HG02840 (cell line): ENCODE data around the gene HELB.

ENCODE experiments used
- ATAC-seq: cut with Tn5 transposase; IDR thresholded peaks from one replicate; pipeline ENCODE4 v1.9.1; 2021; ENCODE audit warnings: mild to moderate bottlenecking, moderate library complexity, moderate number of reproducible peaks; ENCODE audit not compliant: unreplicated experiment, low FRiP score

The HELB gene

DNA sequence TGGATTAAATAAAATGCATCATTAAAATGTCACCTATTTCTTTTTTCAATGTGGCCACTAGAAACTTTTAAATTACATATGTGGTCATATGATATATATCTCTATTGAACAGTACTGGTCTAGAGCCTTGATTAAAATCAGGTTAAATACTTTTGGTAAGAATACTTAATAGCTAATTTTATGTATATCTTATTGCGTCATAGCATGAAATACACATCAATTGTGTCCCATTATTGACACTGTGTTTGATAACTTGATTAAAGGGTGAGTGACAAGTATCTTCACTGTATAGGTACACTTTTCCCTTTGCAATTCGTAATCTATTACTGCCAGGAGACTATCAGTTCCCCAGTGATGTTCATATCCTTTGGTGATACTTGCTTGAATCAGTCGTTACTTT is 4.4 kb upstream of the HELB start:
- ATAC-seq: no peak

DNA sequence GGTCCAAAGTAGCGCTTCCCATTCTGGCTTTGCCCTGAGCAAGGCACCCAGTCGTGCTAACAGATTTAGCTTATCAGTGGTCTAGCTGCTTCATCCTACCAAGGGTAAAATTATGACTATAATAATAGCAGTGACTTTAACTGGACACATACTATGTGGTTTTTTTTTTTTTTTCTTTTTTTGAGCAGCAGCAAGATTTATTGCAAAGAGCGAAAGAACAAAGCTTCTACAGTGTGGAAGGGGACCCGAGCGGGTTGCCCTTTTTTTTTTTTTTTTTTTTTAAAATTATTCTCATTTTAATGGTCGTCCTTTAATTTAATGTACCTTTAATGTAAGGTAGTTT is 505 bp downstream of the HELB start:
- no peak for ATAC-seq

DNA sequence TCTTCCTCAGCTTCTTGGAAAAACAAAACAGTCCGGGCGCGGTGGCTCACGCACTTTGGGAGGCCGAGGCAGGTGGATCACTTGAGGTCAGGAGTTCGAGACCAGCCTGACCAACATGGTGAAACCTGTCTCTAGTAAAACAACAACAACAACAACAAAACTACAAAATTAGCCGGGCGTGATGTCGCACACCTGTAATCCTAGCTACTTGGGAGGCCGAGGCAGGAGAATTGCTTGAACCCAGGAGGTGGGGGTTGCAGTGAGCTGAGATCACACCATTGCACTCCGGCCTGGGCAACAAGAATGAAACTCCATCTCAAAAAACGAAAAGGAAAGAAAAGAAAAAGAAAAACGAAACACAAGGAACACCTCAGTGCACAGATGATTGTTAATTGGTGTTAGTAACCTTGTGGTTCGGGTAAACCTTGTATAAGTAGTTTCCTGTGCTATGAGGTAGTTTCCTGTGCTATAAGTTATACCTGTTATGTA is 1.1 kb downstream of the HELB start:
- ATAC-seq: peak; percentile 40

DNA sequence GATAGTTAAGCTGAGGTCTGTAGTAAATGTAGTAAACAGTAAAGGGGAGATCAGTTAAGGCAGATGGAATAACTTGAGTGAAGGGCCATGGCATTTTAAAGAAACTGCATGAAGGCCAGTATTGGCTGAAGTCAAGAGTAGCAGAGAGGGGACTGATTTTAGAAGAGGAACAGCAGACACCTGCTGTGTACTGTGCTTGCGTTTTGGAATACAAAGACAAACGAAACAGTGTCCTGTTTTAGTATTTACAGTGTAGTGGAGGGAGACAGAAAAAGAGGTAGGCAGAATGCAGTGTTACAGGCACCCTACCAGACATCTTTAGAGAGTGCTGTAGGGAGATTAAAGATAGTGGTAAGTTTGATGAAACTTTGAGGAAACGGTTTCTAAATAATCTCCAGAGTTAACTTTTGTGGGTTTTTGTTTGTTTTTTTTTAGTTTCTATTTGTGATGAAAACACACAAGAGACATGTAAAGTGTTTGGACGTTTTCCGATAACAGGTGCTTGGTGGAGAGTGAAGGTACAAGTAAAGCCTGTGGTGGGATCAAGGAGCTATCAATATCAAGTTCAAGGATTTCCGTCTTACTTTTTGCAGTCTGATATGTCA is 2.1 kb downstream of the HELB start:
- no peak for ATAC-seq

DNA sequence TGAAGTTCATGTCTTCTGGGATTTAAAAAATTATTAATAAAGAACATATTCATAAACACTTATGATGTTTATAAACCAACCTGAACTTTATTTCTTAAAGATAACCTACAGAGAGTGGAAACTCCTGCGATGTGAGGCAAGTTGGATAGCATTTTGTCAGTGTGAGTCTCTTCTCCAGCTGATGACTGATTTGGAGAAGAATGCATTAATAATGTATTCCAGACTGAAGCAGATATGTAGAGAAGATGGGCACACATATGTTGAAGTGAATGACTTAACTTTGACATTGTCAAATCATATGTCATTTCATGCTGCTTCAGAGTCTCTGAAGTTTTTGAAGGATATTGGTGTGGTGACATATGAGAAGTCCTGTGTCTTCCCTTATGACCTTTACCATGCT is 7.3 kb downstream of the HELB start:
- ATAC-seq: no peak

DNA sequence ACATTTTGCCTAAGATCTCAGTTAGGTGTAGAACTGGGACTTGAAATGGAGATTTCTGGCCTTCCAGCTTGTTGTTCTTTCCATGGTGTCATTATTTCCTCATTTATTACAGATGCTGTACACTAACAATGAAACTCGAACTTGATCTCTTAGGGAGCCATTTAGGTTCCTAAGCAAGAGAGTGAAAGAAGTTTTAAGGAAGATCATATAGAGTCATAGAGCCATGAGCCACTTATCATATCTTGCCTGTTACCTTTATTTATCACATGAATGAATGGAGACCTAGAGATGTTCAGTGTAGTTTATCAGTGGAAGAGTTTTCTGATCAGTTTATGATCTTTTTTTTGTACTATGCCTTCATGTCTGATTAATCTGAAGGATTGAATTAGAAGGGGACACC is 9.9 kb downstream of the HELB start:
- ATAC-seq: no peak

DNA sequence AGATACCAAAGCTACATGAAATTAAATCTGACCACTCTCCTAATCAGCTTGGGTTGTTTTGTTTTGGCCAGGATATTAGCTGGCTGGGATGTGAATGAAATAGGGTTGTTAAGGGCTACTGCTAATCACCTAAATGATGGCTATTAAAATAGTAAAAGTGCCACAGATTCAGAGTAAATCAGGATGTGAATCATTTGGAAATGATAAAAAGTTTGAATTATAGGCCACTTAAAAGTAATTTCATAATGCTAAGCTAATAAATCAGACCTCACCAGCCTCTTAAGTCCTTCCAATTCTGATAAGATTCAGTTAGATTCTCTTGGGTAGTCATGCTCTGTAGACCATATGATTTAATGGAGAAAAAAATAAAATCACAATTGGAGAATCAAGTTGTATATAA is 12.0 kb downstream of the HELB start:
- ATAC-seq: no peak

DNA sequence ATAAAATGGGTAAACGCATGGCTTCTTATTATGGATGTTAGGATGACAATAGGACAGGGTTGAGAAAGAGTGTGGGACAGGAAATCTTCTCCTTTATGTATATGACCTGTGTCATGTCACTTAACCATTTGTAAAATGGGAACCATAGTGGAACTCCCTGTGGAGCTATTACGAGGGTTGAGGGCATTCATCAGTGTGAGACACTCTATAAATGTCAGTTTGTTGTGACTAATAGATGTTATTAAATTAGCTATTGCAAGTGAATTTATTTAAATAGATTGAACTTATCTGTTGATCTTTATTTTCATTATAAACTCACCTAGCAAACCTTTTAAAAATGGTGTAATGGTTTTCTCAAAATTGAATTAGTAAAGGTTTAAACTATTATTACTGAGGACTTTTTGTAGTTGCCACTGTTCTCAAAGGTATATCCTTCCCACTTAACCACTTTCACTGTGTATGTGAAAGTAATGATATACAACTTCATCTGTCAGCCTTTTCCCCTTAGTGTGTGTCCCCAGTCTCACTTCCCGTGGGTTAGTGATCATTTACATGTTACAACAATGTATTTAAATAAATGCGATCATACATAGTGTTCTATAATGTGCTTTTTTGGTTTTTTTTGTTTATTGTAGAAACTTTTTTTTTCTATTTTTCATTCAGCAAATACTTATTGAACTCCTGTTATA is 17.1 kb downstream of the HELB start:
- ATAC-seq: no peak

DNA sequence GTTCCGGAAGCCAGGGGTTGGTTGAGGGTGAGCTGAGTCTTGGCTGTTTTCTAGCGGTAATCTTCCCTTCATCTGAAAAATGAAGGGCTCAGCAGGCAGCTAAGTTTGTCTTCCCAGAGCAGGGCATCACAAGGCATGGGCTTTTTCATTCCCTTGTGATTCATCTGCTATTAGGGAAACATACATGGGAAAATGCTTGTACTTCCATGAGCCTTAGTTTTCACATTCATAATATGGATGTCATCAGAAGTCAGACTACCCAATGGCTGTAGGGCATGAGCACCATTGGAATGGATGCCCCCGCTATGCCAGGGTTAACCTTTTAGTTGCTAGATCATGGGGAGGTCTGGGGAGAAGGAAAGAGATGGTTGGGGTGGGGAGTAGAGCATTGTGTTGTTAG is 18.7 kb downstream of the HELB start:
- ATAC-seq: no peak

DNA sequence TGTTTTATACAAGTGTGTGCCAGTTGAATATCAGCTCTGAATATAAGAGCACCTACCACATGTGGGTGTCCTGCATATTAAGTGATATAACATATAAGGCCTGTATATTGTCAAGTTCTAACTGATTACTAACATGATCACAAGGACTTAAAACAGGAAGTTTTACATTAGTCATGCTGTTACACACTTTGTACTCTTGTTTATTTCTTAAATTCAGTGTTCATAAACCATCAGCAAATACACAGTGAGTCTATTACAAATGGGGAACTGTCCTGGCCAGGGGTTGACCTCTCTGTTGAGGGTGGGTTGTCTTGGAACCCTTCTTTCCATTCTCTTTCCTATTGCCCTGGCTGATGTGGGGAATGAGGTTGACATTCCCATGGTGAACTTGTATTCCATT is 19.1 kb downstream of the HELB start:
- ATAC-seq: no peak

DNA sequence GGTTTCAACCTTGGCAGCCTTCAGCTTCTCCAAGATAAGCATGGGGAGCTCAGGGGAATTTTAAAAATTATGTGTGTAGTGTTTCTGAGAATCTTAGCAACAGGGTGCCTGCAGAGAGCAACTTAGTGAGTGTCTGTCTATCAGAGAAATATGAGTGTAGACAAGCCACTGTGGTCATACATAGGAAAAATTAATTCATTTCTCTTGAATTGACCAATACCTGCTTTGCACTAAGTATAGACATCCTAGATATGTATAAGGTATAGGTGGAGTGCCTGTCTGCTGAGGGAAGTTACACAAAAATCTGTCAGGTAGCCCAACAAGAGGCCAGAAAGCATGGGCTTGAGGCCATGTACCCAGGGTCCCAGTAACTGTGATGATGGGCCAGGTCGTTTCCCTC is 20.7 kb downstream of the HELB start:
- no peak for ATAC-seq

DNA sequence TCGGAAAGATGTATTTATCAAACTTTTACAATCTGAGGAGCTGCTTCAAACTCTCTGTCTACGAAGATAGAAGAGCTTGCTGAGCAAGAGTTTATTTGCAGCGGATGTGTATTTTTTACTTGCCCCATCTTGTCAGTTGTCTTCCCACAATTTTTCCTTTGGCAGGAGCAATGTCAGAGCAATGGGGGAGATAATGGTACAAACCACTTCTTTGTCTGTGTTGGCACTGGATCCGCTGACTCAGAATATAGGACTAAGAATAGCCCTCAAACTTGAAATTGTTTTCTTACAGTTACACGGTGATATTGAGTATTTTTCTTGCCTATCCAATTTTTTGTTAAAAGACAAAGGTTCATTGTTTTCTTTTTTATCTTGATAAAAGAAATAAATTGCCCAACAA is 27.6 kb downstream of the HELB start:
- no peak for ATAC-seq

DNA sequence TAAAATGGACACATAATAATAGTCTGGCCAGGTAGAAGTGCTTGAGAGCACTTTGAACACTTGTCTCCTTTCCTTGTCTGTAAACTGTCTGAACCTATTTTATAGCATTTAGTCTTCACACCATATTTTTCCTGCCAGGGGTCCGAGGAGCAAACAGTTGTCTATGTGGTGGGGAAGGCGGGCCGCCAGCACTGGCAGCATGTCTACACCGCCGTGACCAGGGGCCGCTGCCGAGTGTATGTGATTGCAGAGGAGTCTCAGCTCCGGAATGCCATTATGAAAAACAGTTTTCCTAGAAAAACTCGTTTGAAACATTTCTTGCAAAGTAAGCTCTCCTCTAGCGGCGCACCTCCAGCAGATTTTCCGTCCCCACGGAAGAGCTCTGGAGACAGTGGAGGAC is 28.7 kb downstream of the HELB start:
- no peak for ATAC-seq

DNA sequence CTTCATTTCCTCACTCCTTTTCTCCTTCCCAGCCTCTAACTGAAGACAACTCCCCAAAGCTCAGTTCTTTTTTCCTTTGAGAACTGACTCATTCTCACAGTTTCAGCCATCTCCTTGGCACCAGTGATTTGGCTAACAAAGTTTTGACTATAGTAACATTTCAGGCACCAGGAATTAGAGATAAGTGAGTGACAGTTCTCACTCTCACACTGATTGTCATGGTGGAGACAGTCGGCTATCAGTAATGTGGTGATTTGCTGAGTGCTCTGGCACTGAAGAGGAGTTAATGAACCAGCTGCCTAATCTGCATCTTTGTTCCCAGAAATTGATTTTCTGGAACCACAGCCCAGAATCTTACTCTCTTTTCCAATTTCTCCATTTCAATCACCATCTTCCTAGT is 29.5 kb downstream of the HELB start:
- no peak for ATAC-seq

DNA sequence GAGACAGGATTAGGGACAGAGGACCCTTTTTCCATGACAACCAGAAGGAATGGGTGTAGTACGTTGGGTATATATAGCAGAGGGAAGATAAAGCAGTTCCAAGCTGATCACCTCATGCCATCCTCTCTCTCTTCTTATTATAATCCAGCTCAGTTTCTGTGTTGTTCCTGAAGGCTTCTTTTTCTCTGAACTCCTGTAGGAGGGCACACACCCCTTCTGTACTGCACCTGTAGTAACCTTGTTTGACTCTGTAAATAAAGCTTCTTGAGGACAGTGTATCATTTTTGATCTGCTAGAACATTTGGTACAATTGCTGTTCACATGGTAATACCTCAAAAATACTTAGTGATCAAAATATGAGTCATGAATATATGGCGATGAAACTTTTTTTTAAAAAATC is 33.5 kb downstream of the HELB start:
- ATAC-seq: no peak

DNA sequence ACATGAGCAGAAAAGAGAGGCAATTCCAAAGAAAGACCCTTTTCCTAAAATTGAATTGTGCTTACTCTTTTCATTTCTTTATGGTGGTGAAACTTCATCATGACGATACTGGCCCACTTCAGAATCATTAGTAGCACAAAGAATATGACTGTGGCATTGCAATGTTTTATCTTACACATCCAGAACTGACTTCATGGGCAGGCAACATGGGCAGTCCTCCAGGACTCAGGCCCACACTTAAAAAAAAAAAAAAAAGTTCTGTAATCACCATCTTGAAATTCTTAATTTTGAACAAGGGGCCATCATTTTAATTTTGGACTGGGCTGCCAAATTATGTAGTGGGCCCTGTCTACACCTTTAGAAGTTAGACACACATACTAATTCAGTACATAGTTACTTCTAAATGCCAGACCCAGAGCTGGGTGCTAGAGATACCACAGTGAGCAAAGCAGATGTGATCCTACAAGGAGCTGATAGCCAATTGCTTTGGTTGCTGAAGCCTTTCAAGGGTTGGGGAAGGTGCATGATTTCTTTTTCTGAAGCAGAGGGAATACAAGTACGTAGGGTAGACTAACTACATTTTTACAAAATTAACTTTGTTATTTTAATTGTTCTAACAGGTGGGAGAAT is 35.2 kb downstream of the HELB start:
- no peak for ATAC-seq

DNA sequence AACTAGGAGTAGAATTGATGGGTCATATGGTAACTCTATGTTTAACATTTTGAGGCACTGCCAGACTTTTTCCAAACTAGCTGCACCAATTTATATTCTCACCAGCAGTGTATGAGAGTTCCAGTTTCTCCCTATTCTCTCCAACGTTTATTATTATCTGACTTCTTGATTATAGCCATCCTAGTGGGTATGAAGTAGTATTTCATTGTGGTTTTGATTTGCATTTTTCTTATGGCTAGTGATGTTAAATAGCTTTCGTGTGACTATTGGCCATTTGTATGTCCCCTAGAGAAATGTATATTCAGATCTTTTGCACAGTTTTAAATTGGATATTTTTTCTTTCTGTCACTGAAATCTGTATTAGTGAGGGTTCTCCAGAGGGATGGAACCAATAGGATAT is 37.8 kb downstream of the HELB start:
- no peak for ATAC-seq

DNA sequence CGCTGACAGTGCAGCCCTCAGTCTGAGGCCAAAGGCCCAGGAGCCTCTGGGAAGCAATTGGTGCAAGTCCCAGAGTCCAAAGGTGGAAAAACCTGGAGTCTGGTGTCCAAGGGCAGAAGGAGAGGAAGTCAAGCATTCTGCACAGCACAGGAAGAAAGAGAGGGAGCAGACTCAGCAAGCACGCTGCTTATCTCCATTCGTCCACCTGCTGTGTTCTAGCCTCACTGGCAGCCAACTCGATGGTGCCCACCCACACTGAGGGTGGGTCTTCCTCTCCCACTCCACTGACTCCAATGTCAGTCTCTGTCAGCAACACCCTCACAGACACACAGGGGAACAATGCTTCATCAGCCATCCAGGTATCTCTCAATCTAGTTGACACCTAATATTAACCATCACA is 38.8 kb downstream of the HELB start:
- ATAC-seq: no peak

DNA sequence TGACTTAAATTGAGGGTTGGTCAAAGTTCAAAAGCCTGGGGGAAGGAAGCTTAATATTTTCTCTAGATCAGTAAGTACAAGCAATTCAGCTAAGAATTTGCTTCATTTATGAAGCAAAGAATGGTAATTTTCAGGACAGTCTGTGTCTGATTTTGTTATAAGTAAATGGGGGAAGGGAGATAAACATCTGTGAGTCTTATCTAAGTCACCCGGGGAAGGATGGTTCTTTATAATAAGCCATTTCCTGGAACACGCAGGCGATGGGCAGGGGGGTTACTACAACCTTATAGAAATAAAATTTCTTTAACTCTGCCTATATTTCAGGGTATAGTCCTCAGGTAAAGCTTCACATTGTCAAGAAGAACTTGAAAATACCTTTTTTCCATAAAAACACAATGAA is 42.9 kb downstream of the HELB start:
- ATAC-seq: no peak

DNA sequence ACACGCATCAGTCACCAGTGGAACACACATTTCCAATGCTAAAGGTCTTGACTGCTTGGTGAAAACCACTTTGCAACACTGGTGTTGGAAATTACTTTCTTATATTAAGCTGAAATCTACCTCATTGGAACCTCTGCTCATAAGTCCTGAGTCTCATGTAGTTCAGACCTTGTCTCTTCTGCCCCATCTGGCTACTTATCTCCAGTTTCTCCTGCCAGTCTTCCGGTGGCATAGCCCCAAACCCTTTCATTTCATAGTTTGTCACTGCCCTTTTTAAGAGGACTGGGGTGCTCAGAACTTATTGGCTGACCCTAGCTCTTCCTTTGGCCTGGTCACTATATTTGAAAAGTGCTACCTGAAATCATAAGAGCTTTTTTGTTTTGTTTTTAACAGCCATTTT is 43.7 kb downstream of the HELB start:
- no peak for ATAC-seq

DNA sequence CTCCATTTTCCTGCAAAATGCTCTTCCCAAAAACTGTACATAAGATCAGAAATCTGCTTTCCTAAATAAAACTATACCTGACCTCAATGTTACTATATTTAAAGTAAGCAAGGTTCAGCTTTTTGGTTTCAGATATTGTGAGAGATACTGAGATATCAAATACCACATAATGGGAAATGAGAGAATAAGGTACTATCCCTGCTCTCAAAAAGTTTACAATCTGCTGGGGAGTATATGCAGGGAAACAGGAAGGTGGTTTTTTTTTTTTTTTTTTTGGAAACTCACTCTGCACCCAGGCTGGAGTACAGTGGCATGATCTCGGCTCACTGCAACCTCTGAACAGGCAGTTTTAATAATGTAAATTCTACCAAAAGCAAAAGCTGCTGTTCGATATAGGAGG is 49.0 kb downstream of the HELB start:
- ATAC-seq: no peak

DNA sequence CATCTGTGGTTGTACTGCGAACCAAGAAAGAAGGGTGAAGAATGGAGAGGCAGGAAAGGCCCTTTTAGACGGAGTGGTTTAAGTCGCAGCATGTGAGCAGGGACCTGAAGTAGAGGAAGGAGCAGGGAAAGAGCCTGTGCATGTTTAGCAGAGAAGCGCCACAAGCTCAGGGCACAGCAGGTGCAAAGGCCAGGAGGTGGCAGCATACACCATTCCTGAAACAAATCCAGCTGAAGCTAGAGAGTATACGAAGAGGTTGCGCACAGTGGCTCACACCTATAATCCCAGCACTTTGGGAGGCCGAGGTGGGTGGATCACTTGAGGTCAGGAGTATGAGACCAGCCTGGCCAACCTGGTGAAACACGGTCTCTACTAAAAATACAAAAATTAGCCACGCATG is 49.9 kb downstream of the HELB start:
- ATAC-seq: no peak
